Stimulated activated naive B cell treated with anti-CD40 and anti-IgM and Interleukin-4, amounts not matched to agents 10 μg/mL and 1 μg/mL and 100 μg/mL, for 72 hours (primary cell): Measurements from ENCODE around the gene ASCC1.

Experiments
- ATAC-seq, 2 donors: fragments of 150-1000 bp; cut with Tn5 transposase; replicated peaks; 2 replicates each; pipeline ENCODE4 v1.10.0; 2021; ENCODE audit warnings: moderate library complexity in 1 of 2
- DNase-seq: peaks from one replicate; pipeline ENCODE4 v3.0.0; 2021
- H3K27ac Mint-ChIP-seq: one replicate; pipeline ENCODE4 v1.8.0; 2022; ENCODE audit warnings: mild to moderate bottlenecking, mixed read lengths
- H3K27me3 Mint-ChIP-seq, 2 donors: one replicate each; pipeline ENCODE4 v1.8.0; 2022; ENCODE audit warnings: mixed read lengths in 2 of 2
- H3K36me3 Mint-ChIP-seq, 2 donors: one replicate each; pipeline ENCODE4 v1.8.0; 2022; ENCODE audit warnings: mixed read lengths in 2 of 2, mild to moderate bottlenecking in 1 of 2
- H3K4me1 Mint-ChIP-seq, 2 donors: one replicate each; pipeline ENCODE4 v1.8.0; 2022; ENCODE audit warnings: mixed read lengths in 2 of 2, mild to moderate bottlenecking in 1 of 2
- H3K4me3 Mint-ChIP-seq, 2 donors: one replicate each; pipeline ENCODE4 v1.8.0; 2022; ENCODE audit warnings: mild to moderate bottlenecking in 2 of 2, mixed read lengths in 2 of 2, moderate library complexity in 1 of 2
- H3K9me3 Mint-ChIP-seq, 2 donors: one replicate each; pipeline ENCODE4 v1.8.0; 2022; ENCODE audit warnings: mixed read lengths in 2 of 2, mild to moderate bottlenecking in 1 of 2

Gene ASCC1

GRCh38 chr10:72072046-72072445, 144.0 kb downstream of the ASCC1 start:
- Mint-ChIP-seq H3K4me1 (peaks cover 31 to 48% of the 10 kb centered on the region in 2 donors), H3K27me3 (no peaks in the 10 kb centered on the region), H3K4me3 (no peak overlapping the region), H3K9me3 (no peaks in the 10 kb centered on the region), H3K36me3 (peaks cover 16 to 40% of the 10 kb centered on the region in 2 donors), H3K27ac (no peak overlapping the region)
- DNase-seq (no peak), ATAC-seq (no peak)

DNA sequence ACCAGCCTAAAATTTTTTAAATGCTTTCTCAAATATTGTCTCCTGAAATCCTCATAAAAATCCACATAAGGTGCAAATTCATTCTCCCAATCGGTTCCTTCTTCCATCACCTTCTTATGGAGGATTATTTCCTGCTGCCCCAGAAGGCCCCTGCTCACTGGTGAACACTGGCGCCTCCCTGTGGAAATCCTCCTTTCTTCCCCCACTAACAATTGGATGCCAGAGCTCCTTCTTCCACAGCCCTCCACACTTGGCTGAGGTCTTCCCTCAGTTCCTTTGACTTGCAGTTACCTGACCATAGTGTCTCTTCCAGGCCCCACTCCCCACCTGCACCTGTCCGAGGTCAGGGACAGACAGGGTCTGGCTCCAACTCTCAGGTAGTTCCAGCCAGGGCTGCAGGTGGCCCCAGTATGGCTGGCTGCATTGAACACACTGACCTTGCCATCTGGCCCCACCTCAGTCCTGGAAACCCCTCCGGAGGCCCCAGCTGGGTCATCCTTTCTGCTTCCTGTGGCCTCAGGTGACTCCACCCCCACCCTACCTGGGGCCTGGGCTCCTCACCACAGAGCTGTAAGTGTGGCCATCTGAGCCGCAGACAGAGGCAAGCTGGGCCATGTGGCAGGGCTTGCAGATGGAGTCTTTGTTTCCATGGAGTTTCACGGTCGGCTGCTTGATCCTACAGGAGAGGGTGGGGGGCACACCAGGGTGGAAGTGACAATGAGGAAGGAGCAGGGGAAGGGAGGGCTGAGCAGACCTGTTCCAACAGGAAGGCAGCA, 146.1 kb downstream of the ASCC1 start:
- H3K4me1 Mint-ChIP-seq: peaks cover 18 to 27% of the 10 kb centered on the region in 2 donors
- DNase-seq: no peak
- no peaks in the 10 kb centered on the region for H3K9me3 Mint-ChIP-seq
- no peak for ATAC-seq
- H3K27ac Mint-ChIP-seq: no peak overlapping the region
- H3K4me3 Mint-ChIP-seq: no peak overlapping the region
- H3K36me3 Mint-ChIP-seq: peaks cover 21 to 45% of the 10 kb centered on the region in 2 donors
- H3K27me3 Mint-ChIP-seq: no peaks in the 10 kb centered on the region

- Mint-ChIP-seq H3K4me1 (peaks cover 14 to 18% of the 10 kb centered on the region in 2 donors), H3K4me3 (no peak overlapping the region), H3K36me3 (peaks cover 21 to 45% of the 10 kb centered on the region in 2 donors), H3K27me3 (no peaks in the 10 kb centered on the region), H3K9me3 (no peaks in the 10 kb centered on the region), H3K27ac (no peak overlapping the region)
- DNase-seq: no peak
- ATAC-seq: no peak
Measured at GRCh38 chr10:72068901-72069446, 147.1 kb downstream of the ASCC1 start.

DNA sequence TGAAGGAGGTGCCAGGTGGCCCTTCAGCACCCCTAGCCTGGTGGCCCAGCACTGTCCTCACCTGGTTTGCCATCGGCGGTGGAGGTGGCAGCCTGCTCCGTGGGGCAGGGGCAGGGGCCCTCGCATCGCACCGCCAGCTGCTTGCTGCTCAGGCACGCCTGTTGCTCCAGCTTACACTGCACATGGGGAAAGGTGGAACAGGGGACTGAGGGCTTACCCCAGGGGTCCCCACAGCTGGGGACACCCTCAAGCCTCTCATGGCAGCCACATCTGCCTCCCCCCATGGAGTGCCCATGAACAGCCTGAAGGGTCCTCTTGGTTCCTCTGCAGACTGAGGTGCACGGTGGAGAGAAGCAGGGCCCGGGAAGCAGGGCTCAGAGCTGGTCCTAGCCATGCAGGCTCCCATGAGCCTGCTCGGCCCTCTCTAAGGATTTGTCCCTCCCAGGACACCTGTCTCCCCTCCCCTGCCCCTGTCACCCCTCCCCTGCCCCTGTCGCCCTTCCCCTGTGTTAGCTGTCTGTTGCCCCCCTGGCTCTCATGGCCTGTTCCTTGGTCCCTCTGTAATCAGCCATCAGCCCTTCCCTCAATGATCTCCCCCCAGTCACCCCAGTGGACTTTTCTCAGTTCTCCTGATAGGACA, 147.8 kb downstream of the ASCC1 start:
- Mint-ChIP-seq H3K27me3 (no peaks in the 10 kb centered on the region), H3K9me3 (no peaks in the 10 kb centered on the region), H3K36me3 (peaks cover 23 to 46% of the 10 kb centered on the region in 2 donors), H3K4me3 (no peak overlapping the region), H3K27ac (peak overlapping the region; percentile 7), H3K4me1 (peaks cover 7 to 10% of the 10 kb centered on the region in 2 donors)
- ATAC-seq (no peak), DNase-seq (no peak)

- no peaks in the 10 kb centered on the region for H3K27me3 Mint-ChIP-seq
- no peak overlapping the region for H3K4me3 Mint-ChIP-seq
- H3K4me1 Mint-ChIP-seq: peaks cover 3 to 5% of the 10 kb centered on the region in 2 donors
- H3K9me3 Mint-ChIP-seq: no peaks in the 10 kb centered on the region
- H3K36me3 Mint-ChIP-seq: peaks cover 22 to 48% of the 10 kb centered on the region in 2 donors
- ATAC-seq (no peak), DNase-seq (no peak)
- peak overlapping the region; percentile 7 for H3K27ac Mint-ChIP-seq
Measured at GRCh38 chr10:72067463-72068125, 148.5 kb downstream of the ASCC1 start.

GRCh38 chr10:72066318-72067284, 149.5 kb downstream of the ASCC1 start:
- H3K4me3 Mint-ChIP-seq: no peak overlapping the region
- no peak overlapping the region for H3K27ac Mint-ChIP-seq

DNA sequence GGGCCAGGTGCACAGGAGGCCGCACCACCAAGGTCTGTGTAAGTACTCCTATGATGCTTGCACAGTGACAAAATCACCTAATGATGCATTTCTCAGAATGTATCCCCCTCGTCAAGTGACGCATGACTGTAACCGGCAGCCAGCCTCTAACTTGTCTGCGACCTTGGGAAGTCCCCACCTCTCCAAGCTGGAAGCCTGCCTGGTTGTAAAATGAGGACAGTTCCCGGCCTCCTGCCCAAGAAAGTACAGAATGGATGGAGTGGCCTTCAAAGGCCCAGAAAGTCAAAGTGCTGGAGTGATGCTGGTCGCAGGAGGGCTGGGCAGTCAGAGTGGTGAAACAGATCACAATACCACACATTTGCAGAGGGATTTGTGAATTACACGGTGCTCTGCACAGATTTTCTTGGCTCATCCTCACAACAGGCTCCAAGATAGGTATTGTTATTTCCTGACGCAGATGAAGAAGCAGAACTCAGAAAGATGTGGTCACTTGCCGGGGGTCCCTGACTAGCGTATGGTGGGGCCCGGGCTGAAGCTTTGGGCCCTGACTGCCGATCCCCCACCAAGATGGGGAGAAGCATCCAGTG, 150.5 kb downstream of the ASCC1 start:
- ATAC-seq: no peak
- no peak for DNase-seq
- no peak overlapping the region for H3K4me3 Mint-ChIP-seq
- H3K27ac Mint-ChIP-seq: no peak overlapping the region
- H3K27me3 Mint-ChIP-seq: no peaks in the 10 kb centered on the region
- H3K36me3 Mint-ChIP-seq: peaks cover 14 to 43% of the 10 kb centered on the region in 2 donors
- no peaks in the 10 kb centered on the region for H3K9me3 Mint-ChIP-seq
- H3K4me1 Mint-ChIP-seq: peaks cover 11 to 14% of the 10 kb centered on the region in 2 donors

More at GRCh38 chr10:72066318-72067284, 149.5 kb downstream of the ASCC1 start:
- Mint-ChIP-seq H3K27me3 (no peaks in the 10 kb centered on the region), H3K36me3 (peaks cover 16 to 46% of the 10 kb centered on the region in 2 donors), H3K4me1 (peaks cover 5% of the 10 kb centered on the region in 2 donors), H3K9me3 (no peaks in the 10 kb centered on the region)
- DNase-seq (no peak), ATAC-seq (no peak)

GRCh38 chr10:72063703-72064391, 152.2 kb downstream of the ASCC1 start:
- Mint-ChIP-seq H3K4me3 (no peak overlapping the region), H3K9me3 (no peaks in the 10 kb centered on the region), H3K27me3 (no peaks in the 10 kb centered on the region), H3K27ac (no peak overlapping the region), H3K36me3 (peaks cover 14 to 34% of the 10 kb centered on the region in 2 donors), H3K4me1 (peaks cover 16 to 22% of the 10 kb centered on the region in 2 donors)
- DNase-seq: no peak
- ATAC-seq: no peak

DNA sequence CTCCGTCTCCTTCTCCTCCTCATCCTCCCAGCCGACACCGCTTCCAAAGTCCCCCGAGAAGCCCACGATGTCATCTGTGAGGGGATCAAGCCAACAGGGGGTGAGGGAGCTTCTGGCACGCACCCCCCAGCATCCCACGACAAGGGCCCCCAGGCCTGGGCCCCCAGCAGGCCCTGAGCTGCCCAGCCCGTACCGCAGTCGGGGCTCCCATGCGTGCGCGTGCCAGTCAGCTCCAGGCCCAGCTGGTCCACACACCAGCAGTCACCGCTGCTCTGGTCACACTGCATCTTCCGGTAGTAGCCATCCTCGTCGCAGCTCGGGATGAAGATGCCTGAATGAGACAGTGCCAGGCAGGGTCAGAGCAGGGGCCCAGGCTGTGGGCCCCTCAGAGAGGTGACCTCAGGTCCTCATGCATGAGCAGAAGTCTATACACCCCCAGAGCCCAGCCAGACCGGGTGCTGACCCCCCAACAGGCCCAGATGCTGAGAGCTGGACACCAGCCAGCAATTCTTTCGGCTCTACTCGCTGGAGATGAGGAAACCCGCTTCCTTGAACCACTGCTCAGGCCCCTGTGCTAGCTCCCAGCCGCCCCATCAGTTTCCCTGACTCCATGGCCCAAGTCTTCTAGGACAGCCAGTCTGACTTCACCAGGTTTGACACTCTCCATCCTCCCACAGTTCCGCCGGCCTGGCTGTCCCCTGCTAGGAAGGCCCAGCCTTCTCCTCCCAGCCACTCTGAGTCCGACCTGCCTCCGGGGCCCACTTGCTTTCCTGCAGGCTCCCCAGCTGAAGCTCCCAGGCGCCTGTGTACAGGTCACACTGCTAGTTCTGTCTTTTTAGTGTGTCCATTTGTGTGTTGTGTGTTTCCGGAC, 153.0 kb downstream of the ASCC1 start:
- Mint-ChIP-seq H3K4me1 (peaks cover 16 to 22% of the 10 kb centered on the region in 2 donors), H3K9me3 (no peaks in the 10 kb centered on the region), H3K27me3 (no peaks in the 10 kb centered on the region), H3K27ac (no peak overlapping the region), H3K4me3 (no peak overlapping the region), H3K36me3 (peaks cover 12 to 34% of the 10 kb centered on the region in 2 donors)
- no peak for ATAC-seq
- DNase-seq: no peak

GRCh38 chr10:72062382-72062781, 153.7 kb downstream of the ASCC1 start:
- no peak for DNase-seq
- Mint-ChIP-seq H3K27ac (no peak overlapping the region), H3K36me3 (peaks cover 12 to 28% of the 10 kb centered on the region in 2 donors), H3K27me3 (no peaks in the 10 kb centered on the region), H3K4me1 (peaks cover 16 to 22% of the 10 kb centered on the region in 2 donors), H3K9me3 (no peaks in the 10 kb centered on the region), H3K4me3 (no peak overlapping the region)
- ATAC-seq: no peak

- H3K4me3 Mint-ChIP-seq: no peak overlapping the region
- H3K9me3 Mint-ChIP-seq: no peaks in the 10 kb centered on the region
- no peak for DNase-seq
- no peak for ATAC-seq
- peaks cover 16 to 22% of the 10 kb centered on the region in 2 donors for H3K4me1 Mint-ChIP-seq
- H3K27ac Mint-ChIP-seq: peak overlapping the region; percentile 79
- H3K27me3 Mint-ChIP-seq: no peaks in the 10 kb centered on the region
- H3K36me3 Mint-ChIP-seq: peaks cover 8 to 24% of the 10 kb centered on the region in 2 donors
Measured at GRCh38 chr10:72061930-72062329, 154.1 kb downstream of the ASCC1 start.

DNA sequence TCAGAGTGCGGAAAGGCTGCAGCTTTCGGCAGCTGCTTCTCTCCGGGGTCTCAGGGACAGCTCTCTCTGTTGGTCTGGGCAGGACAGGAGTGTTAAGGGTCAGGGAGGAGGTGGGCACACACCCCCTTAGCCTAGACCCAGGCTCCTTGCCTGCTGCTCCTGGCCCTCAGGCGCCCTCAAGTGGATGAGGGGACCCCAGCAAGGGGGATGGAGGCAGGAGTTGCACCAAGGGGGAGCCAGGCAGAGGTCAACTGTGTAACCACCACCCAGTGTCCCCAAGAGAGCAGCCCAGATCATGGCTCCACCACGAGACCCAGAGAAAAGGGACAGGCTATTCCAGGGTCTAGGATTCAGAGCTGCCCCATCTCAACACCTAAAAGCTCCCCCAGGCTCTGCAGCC, 154.6 kb downstream of the ASCC1 start:
- peaks cover 16 to 22% of the 10 kb centered on the region in 2 donors for H3K4me1 Mint-ChIP-seq
- peak; percentile 41 to 45 for ATAC-seq
- no peak overlapping the region for H3K4me3 Mint-ChIP-seq
- DNase-seq: no peak
- H3K9me3 Mint-ChIP-seq: no peaks in the 10 kb centered on the region
- no peaks in the 10 kb centered on the region for H3K27me3 Mint-ChIP-seq
- peaks cover 8 to 24% of the 10 kb centered on the region in 2 donors for H3K36me3 Mint-ChIP-seq
- peak overlapping the region; percentile 79 for H3K27ac Mint-ChIP-seq
